Ovary (tissue), 3 donors: Measurements from ENCODE around the gene C16orf92.

Source experiments
- CTCF ChIP-seq, 3 donors: fragments of 450-650 bp in 2 of 3; fragments of 200-600 bp in 1 of 3; IDR thresholded peaks; one replicate each; pipeline versions ENCODE4 v1.5.1 to v1.8.0; 2016 to 2022; ENCODE audit warnings: antibody characterized with exemption in 3 of 3, mild to moderate bottlenecking in 1 of 3
- POLR2A ChIP-seq: fragments of 450-650 bp; IDR thresholded peaks from one replicate; pipeline ENCODE4 v1.6.1; 2017; ENCODE audit warnings: antibody characterized with exemption, mild to moderate bottlenecking, moderate library complexity
- donor health status: DM: no; HTN: no; CAD: no.

- TF ChIP-seq CTCF (IDR thresholded peaks at IDR 0.05) = no peak
- TF ChIP-seq POLR2A = no peak
Measured at GRCh38 chr16:29988346-29989075, 34.5 kb upstream of the C16orf92 start.
